Stimulated activated naive CD4-positive, alpha-beta T cell (primary cell): ENCODE data around the gene GALK2.
"Not testable (repeated sequence)": the region's sequence is repeated elsewhere in the genome, so short reads cannot be mapped to it uniquely, and the experiment has no call there.

Experiments
- DNase-seq, 6 experiments: peaks; one replicate each; lab custom pipeline; 2025; lab: John Stamatoyannopoulos, UW

GALK2 gene

DNA sequence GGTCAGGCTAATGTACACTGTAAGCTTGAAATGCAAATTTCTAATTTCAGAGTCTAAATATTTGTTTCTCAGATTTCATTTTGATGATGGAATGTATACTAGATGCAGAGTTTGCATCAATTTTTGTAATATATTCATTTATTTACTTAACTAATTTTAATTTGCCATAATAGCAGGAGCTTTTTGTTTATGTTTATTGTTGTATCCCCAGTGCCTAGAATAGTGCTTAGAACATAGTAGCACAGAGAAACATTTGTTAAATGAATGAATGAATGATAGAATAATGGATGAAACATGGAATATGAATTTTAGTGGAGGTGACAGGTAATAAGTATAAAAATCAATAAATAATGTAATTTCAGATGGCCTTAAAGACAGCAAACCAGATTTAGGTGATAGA is 5.2 kb upstream of the GALK2 start:
- DNase-seq, result no peak

DNA sequence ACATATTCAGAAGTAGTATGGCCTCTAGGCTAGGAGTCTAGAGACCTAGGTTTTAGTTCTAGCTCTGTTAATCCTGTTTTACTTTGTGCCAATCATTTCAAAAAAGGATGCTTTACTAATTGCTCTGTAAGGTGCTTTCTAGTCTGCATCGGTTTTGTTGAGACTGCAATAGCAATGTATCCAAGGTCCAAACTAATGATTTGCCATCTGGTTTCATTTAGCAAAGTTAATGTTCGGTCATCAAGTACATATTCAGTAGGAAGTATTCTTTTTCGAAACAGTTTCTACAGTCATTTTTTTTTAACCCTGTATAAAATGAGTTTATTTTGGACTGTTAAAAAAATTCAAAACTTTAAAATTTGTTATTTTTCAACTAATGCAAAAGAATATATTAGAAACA is 2.0 kb upstream of the GALK2 start:
- no peak for DNase-seq

DNA sequence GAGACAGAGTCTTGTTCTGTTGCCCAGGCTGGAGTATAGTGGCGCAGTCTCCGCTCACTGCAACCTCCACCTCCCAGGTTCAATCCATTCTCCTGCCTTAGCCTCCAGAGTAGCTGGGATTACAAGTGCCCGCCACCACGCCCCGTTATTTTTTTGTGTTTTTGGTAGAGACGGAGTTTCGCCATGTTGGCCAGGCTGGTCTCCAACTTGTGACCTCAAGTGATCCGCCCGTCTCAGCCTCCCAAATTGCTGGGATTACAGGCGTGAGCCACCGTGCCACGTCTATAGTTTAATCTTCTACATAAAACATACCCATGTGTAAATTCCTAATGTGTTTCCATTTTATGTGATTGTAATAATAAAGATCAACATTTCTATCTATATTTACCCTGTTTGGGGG is 1.7 kb downstream of the GALK2 start:
- no peak for DNase-seq

DNA sequence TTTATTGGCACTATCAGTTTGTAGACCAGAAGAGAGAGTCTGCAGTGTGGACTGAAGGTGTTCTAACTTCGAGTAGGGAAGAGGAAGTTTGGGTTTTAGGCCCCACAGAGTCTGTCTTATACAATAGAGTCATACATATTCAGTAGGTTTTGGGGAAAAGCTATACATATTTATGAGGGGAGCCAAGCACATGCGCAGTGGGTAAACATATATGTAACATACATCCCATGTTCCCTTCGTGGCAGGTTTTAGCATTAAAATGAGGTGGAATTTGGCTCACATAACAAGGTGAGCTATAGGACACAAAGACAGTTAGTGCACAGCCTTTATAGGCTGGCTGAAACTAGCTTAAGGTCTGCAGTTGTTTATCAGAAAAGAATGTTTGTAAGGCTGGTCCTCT is 4.9 kb downstream of the GALK2 start:
- DNase-seq, result no peak

DNA sequence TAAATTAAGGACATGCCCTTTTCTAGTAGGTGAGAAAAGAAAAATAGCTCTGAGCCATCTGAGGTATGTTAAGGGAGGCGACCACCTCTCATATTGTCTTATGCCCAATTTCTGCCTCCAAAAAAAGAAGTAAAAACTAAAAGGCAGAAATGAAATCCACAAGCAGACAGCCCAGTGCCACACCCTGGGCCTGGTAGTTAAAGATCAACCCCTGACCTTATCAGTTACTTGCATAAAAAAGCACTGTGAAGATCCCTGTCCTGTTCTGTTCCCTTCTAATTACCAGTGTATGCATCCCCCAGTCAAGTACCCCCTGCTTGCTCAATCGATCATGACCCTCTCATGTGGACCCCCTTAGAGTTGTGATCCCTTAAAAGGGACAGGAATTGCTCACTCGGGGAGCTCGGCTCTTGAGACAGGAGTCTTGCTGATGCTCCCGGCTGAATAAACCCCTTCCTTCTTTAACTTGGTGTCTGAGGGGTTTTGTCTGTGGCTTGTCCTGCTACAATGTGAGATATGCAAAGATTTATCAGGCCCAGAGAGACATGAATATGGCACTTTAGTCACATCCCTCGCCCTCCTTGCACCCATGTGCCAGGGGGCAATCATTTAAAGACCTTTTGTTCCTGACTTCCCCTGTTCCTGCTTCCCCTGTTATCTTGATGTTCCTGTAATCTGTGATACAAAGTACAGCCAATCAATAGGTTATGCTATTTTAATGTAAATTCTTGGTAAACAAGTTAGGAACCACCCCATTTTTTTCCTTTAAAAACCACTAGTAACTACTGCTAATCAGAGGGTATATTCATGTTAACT is 5.7 kb downstream of the GALK2 start:
- not testable (repeated sequence) for DNase-seq

DNA sequence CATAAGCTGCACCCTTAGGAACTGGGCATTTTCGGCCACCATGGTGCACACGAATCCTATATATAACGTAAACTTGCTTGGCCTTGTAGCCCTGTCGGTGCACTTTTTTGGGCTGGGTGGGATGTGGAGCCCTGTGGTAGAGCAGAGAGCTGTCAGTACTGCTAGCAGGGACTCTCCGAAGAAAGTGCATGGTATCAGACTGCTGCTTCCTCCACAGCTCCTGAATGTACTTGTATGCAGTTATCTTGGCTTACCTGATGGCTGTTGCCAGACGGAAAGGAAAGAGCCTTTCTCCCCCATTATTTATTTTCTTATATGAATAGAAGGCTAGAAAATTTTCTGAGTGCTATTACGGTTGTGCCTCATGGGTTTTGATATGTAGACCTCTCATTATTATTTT is 8.4 kb downstream of the GALK2 start:
- no peak for DNase-seq

DNA sequence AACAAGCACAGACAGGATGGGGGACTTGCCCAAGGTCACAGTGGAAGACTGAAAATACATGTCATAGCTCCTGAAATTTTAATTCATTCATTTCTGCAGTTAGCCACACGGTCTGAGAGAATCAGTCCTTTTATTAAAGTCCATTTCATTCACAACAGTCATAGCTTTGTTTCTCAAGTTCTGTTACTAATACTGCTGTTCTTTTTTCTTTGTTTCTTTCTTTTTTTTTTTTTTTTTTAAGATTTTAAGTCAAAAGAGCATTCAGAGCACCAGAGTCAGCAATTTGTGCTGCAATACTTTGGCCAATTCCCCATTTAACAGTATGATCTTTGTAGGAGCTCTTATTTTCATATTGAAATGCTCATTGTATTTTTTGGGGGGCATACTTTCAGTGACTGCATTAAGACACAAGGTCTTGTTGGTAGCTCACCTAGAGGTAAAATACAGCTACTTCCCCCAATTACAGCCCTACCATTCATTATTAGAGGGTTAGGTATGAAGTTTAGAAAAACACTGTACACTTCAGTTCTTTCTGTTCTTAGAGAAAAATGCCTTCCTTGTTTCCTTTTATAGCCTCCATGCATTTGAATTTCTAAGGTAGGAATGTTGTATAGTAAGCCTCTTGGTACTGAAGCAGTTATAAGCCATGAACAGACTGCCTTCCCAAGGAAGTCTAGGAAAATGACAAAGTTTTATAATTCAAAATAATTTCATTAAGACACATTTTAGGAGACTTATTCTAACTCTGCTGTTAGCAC is 9.6 kb downstream of the GALK2 start:
- DNase-seq, result no peak

DNA sequence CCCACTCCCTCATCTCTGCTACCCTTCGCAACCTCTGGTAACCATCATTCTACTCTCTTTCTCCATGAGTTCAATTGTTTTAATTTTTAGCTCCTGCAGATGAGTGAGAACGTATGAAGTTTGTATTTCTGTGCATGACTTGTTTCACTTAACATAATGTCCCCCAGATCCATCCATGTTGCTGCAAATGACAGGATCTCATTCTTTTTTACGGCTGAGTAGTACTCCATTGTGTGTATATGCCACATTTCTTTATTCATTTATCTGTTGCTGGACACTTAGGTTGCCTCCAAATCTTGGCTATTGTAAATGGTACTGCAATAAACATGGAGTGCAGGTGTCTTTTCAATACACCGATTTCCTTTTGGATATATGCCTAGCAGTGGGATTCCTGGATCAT is 12.1 kb downstream of the GALK2 start:
- no peak for DNase-seq

- not testable (repeated sequence) for DNase-seq
Observed at GRCh38 chr15:49183741-49184140, 13.7 kb downstream of the GALK2 start.

GRCh38 chr15:49185473-49185872 is 15.4 kb downstream of the GALK2 start:
- no peak for DNase-seq

DNA sequence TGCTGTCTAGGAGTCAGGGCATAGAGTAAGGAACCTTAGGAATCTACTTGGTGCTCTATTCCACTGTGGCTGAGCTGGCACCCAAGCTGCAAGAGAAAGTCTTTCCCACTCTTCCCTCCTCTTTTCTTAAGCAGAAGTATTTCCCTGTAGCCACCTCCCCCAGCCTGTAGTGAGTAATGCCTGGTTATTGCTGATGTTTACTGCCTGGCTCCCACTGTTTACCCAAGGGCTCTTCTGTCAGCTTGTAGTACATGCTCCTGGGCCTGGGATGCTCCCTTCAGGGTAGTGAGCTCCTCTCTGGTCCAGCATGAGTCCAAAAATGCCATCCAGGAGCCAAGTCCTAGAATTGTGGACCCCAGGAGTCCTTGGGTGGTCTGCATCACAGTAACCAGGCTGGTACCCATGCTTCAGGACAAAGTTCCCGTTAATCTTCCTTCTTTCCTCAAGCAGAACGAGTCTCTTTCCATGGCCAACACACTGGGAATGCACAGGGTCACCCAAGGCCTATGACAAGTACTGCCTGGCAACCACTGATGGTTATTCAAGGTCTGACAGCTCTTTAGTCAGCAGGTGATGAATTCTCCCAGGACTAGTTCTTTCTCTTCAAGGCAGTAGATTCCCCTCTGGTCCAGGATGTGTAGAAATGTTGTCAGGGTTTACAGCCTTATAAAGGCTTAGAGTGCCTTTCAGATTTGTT is 17.6 kb downstream of the GALK2 start:
- no peak for DNase-seq

DNA sequence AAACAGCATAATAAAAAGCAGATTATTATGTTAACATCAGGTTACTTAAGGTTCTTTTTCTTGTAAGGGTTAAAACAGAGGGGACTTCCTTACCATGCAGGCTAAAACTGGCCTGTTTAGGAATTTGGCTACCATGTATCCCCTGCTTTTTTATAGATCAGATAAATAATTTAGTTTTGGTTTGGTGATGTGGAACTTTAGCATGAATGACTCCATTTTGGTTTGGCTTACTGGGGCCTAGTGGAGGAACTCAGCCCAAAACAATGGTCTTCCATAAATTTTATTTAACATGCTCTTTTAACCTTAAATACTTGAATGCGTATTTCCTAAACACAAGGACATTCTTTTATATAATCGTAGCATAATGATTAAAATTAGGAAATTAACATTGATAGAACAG is 18.9 kb downstream of the GALK2 start:
- no peak for DNase-seq

GRCh38 chr15:49189631-49190030 is 19.6 kb downstream of the GALK2 start:
- DNase-seq, result no peak

DNA sequence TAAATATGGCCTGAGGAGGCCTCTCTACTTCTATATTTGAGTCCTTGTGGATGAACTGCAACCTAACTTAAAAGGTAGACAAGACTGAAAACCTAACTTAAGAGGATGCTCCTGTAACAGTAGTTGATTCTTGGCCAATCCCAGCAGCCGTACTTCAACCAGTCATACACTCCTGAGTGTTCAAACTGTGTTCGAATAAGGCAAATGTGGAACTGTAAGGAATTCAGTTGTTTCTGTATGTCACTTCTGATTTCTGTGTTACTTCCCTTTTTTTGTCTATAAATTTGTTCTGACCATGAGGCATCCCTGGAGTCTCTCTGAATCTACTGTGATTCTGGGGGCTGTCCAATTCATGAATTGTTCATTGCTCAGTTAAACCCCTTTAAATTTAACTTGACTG is 20.5 kb downstream of the GALK2 start:
- no peak for DNase-seq

GRCh38 chr15:49191892-49192291 is 21.8 kb downstream of the GALK2 start:
- no peak for DNase-seq

- no peak for DNase-seq
Observed at GRCh38 chr15:49196856-49197255, 26.8 kb downstream of the GALK2 start.

- DNase-seq, result no peak
Observed at GRCh38 chr15:49199666-49200065, 29.6 kb downstream of the GALK2 start.

GRCh38 chr15:49200347-49200746 is 30.3 kb downstream of the GALK2 start:
- no peak for DNase-seq

- DNase-seq, result not testable (repeated sequence)
Observed at GRCh38 chr15:49208102-49208501, 38.1 kb downstream of the GALK2 start.

GRCh38 chr15:49212897-49213296 is 42.9 kb downstream of the GALK2 start:
- no peak for DNase-seq

DNA sequence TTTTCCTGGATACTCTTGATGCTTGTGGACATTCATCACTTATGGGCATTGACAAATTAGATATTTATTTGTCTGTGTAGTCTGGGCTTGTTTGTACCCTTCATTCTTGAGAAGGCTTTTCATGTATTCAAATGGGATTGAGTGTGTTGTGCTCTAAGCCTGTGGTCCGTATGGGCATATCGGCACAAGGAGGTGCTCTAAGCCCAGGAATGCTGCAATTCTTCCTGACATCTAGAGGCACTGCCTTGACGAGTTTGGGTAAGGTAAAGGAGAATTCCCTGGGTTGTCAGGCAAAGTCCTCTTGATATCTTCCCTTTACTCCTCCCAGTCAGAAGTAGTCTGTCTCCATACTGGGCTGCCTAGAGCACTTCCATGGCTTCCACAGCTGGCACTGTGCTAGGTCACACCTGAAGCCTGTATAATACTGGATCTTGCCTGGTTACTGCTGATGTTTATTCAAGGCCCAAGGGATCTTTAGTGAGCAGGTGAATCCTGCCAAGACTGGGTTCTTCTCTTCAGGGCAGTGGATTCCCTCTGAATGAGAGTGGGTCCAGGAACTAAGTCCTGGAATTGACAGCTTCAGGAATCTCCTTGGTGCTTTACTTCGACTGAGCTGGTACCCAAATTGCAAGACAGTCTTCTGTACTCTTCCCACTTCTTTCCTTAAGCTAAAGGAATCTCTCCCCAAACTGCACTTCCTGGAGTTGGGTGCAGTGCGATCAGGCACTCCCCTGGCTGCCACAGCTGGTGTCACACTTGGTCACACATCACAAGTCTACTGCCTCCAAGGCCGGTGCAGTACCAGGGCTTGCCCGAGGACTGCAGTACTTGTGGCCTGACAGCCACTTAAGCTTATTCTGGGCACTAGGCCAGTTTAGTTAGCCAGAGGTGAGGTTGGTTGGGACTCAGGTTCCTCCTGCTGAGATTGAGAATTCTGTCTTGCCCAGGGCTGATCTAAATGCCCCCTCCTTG is 46.0 kb downstream of the GALK2 start:
- no peak for DNase-seq
